Colonic mucosa (tissue), 4 donors: ENCODE data around the gene INTS12. TPM values are rescaled to one million over a fixed set of nuclear protein-coding genes. Genes with fewer than 3 reads are reported as not detected.
A peak's percentile ranks its signal among the peaks of the same experiment; 100 is the strongest.
"Not testable (repeated sequence)": the region's sequence is repeated elsewhere in the genome, so short reads cannot be mapped to it uniquely, and the experiment has no call there.

Source experiments
- DNase-seq: peaks from one replicate; pipeline ENCODE4 v3.0.0-alpha.2; 2020
- H3K27ac ChIP-seq: fragments of 200-600 bp; one replicate; pipeline ENCODE4 v1.8.0; 2021
- H3K27me3 ChIP-seq: fragments of 200-600 bp; one replicate; pipeline ENCODE4 v1.8.0; 2021
- H3K36me3 ChIP-seq: fragments of 200-600 bp; one replicate; pipeline ENCODE4 v1.8.0; 2021
- H3K4me1 ChIP-seq: fragments of 200-600 bp; one replicate; pipeline ENCODE4 v1.8.0; 2021; ENCODE audit warnings: mild to moderate bottlenecking
- H3K4me3 ChIP-seq: fragments of 200-600 bp; one replicate; pipeline ENCODE4 v1.8.0; 2021
- H3K9ac ChIP-seq, 2 donors: one replicate each; pipeline ENCODE4 v1.7.0; 2013; ENCODE audit warnings: control low read depth in 2 of 2, low read depth in 2 of 2, low read length in 2 of 2
- H3K9me3 ChIP-seq: fragments of 200-600 bp; one replicate; pipeline ENCODE4 v1.8.0; 2021
- CTCF ChIP-seq: fragments of 200-600 bp; IDR thresholded peaks from one replicate; pipeline ENCODE4 v1.8.0; 2022; ENCODE audit warnings: antibody characterized with exemption, mild to moderate bottlenecking
- intact Hi-C: fragments of 100-400 bp; cut with DNase I; formaldehyde crosslinking; loops from one replicate; pipeline ENCODE4 v1.14.1; 2022
- total RNA-seq, 2 donors: library from RNA; stranded (reverse); fragmentation: NEBNext Ultra II Directional in 1 of 2; extraction: Animal tissue kit (Norgen Biotek cat#: 25700) in 1 of 2; gene quantifications; one replicate each; pipeline ENCODE4 v1.2.1, GENCODE V29; 2021
- donor health status: healthy.
- donor health status: DM: no; HTN: no; CAD: no.
- donor health status: DM: no; HTN: no; CAD: no.

Gene INTS12
- total RNA-seq, 2 donors from 2014 or later, result 14.1 to 18.0 TPM

GRCh38 chr4:105741548-105741947 lies 33.1 kb upstream of the INTS12 start:
- H3K4me1 ChIP-seq, result no peaks in the 10 kb centered on the region
- no peak overlapping the region for H3K27ac ChIP-seq
- no peak overlapping the region for H3K4me3 ChIP-seq
- no peaks in the 10 kb centered on the region for H3K9me3 ChIP-seq
- H3K9ac ChIP-seq, result no peak overlapping the region
- no peaks in the 10 kb centered on the region for H3K36me3 ChIP-seq
- H3K27me3 ChIP-seq, result no peaks in the 10 kb centered on the region
- DNase-seq, result no peak
- intact Hi-C loops, result no loop called here
- TF ChIP-seq CTCF, result no peak

- DNase-seq, H3K36me3 ChIP-seq, H3K4me3 ChIP-seq, H3K4me1 ChIP-seq, H3K9me3 ChIP-seq, H3K27me3 ChIP-seq, H3K9ac ChIP-seq, intact Hi-C loops, H3K27ac ChIP-seq: not testable (repeated sequence)
Measured at GRCh38 chr4:105735217-105735616, 26.7 kb upstream of the INTS12 start.

GRCh38 chr4:105729895-105730294 lies 21.4 kb upstream of the INTS12 start:
- not testable (repeated sequence) for H3K27ac ChIP-seq, H3K9me3 ChIP-seq, H3K4me1 ChIP-seq, H3K36me3 ChIP-seq, H3K27me3 ChIP-seq, DNase-seq, H3K4me3 ChIP-seq, H3K9ac ChIP-seq
- intact Hi-C loops, result loop anchor here (10.0 kb wide), 1 partner anchor 465 kb away; no protein-coding TSS in a partner anchor

GRCh38 chr4:105725623-105726022 lies 17.1 kb upstream of the INTS12 start:
- Histone ChIP-seq H3K27ac (no peak overlapping the region), H3K27me3 (no peaks in the 10 kb centered on the region), H3K4me1 (no peaks in the 10 kb centered on the region), H3K4me3 (no peak overlapping the region), H3K36me3 (no peaks in the 10 kb centered on the region), H3K9me3 (no peaks in the 10 kb centered on the region), H3K9ac (no peak overlapping the region)
- no peak for TF ChIP-seq CTCF
- intact Hi-C loops, result loop anchor here (10.0 kb wide), 1 partner anchor 469 kb away; no protein-coding TSS in a partner anchor
- DNase-seq, result no peak

GRCh38 chr4:105719204-105719603 lies 10.7 kb upstream of the INTS12 start:
- Histone ChIP-seq H3K36me3 (no peaks in the 10 kb centered on the region), H3K27ac (no peak overlapping the region), H3K9me3 (no peaks in the 10 kb centered on the region), H3K4me1 (no peaks in the 10 kb centered on the region), H3K27me3 (no peaks in the 10 kb centered on the region), H3K4me3 (no peak overlapping the region), H3K9ac (no peak overlapping the region)
- no peak for DNase-seq
- intact Hi-C loops, result loop anchor here (10.0 kb wide), 1 partner anchor 574 kb away; the partner anchor contains the start of gene TET2
- no peak for TF ChIP-seq CTCF

GRCh38 chr4:105715692-105716278 lies 7.3 kb upstream of the INTS12 start:
- Histone ChIP-seq H3K4me1 (no peaks in the 10 kb centered on the region), H3K36me3 (no peaks in the 10 kb centered on the region), H3K9me3 (no peaks in the 10 kb centered on the region), H3K4me3 (no peak overlapping the region), H3K27me3 (no peaks in the 10 kb centered on the region), H3K27ac (no peak overlapping the region), H3K9ac (no peak overlapping the region)
- TF ChIP-seq CTCF, result peak; percentile 38
- intact Hi-C loops, result loop anchor here (10.0 kb wide), 1 partner anchor 571 kb away; the partner anchor contains the start of gene TET2
- no peak for DNase-seq
